HG03439 (cell line): ENCODE measurements around the gene CASP9.
"Not testable (repeated sequence)": the region's sequence is repeated elsewhere in the genome, so short reads cannot be mapped to it uniquely, and the experiment has no call there.

Experiments
- ATAC-seq: cut with Tn5 transposase; IDR thresholded peaks from one replicate; pipeline ENCODE4 v1.9.1; 2021; ENCODE audit warnings: mild to moderate bottlenecking, moderate library complexity; ENCODE audit not compliant: unreplicated experiment

CASP9 gene

GRCh38 chr1:15526021-15526489, 2.0 kb upstream of the CASP9 start:
- no peak for ATAC-seq

- peak; percentile 44 for ATAC-seq
Observed at GRCh38 chr1:15525050-15526020, 1.3 kb upstream of the CASP9 start.

- peak; percentile 37 for ATAC-seq
Observed at GRCh38 chr1:15524283-15525049, 451 bp upstream of the CASP9 start.

- ATAC-seq: no peak
Observed at GRCh38 chr1:15523104-15524020, 653 bp downstream of the CASP9 start.

GRCh38 chr1:15522551-15522950, 1.5 kb downstream of the CASP9 start:
- no peak for ATAC-seq

- not testable (repeated sequence) for ATAC-seq
Observed at GRCh38 chr1:15521206-15521906, 2.7 kb downstream of the CASP9 start.

- ATAC-seq: no peak
Observed at GRCh38 chr1:15519625-15520024, 4.4 kb downstream of the CASP9 start.

- no peak for ATAC-seq
Observed at GRCh38 chr1:15515022-15515663, 8.9 kb downstream of the CASP9 start.

- ATAC-seq: not testable (repeated sequence)
Observed at GRCh38 chr1:15514557-15514956, 9.5 kb downstream of the CASP9 start.

GRCh38 chr1:15513919-15514318, 10.1 kb downstream of the CASP9 start:
- no peak for ATAC-seq

GRCh38 chr1:15513192-15513591, 10.8 kb downstream of the CASP9 start:
- ATAC-seq: no peak

GRCh38 chr1:15510611-15511405, 13.2 kb downstream of the CASP9 start:
- ATAC-seq: no peak

- no peak for ATAC-seq
Observed at GRCh38 chr1:15509586-15509985, 14.4 kb downstream of the CASP9 start.

- ATAC-seq: no peak
Observed at GRCh38 chr1:15508700-15509487, 15.1 kb downstream of the CASP9 start.

GRCh38 chr1:15507278-15507677, 16.7 kb downstream of the CASP9 start:
- no peak for ATAC-seq

- no peak for ATAC-seq
Observed at GRCh38 chr1:15506831-15507230, 17.2 kb downstream of the CASP9 start.

GRCh38 chr1:15504436-15504835, 19.6 kb downstream of the CASP9 start:
- no peak for ATAC-seq
